Caco-2 (cell line): ENCODE data around the gene KLF7. TPM values are rescaled to one million over a fixed set of nuclear protein-coding genes. Genes with fewer than 3 reads are reported as not detected.

Experiments used
- BruUV-seq: library from RNA; stranded (reverse); fragments of 400-500 nt; replicated peaks from 2 replicates; lab custom pipeline; 2021; lab: Mats Ljungman, UMichigan
- CTCF ChIA-PET: fragments of 300-600 bp; sonication (Branson Sonifier 250); formaldehyde crosslinking; loops from one replicate; lab custom pipeline; 2022; ENCODE audit warnings: antibody characterized with exemption; lab: Charles Lee
- POLR2A ChIA-PET: fragments of 300-600 bp; sonication (Branson Sonifier 250); formaldehyde crosslinking; loops from one replicate; lab custom pipeline; 2022; ENCODE audit warnings: antibody characterized with exemption; lab: Charles Lee
- DNase-seq, 2 experiments: peaks; one replicate each; pipeline versions ENCODE4 v3.0.0 to v3.0.0-alpha.2; 2020 to 2022
- H3K27me3 ChIP-seq: replicated peaks from 2 replicates; pipeline ENCODE4 v1.6.0; 2011; ENCODE audit warnings: low read length; ENCODE audit not compliant: control insufficient read depth, insufficient read depth
- H3K36me3 ChIP-seq: 2 replicates; pipeline ENCODE4 v1.5.1; 2011; ENCODE audit warnings: low read length; ENCODE audit not compliant: control insufficient read depth, insufficient read depth
- H3K4me1 ChIP-seq: fragments of 250-450 bp; sonication (Bioruptor Pico); 2 replicates; pipeline ENCODE4 v1.5.1; 2020; ENCODE audit warnings: mild to moderate bottlenecking
- H3K4me3 ChIP-seq: 2 replicates; pipeline ENCODE4 v1.5.1; 2011; ENCODE audit warnings: low read depth, mild to moderate bottlenecking, control low read depth, low read length
- H3K9me3 ChIP-seq: fragments of 250-450 bp; sonication (Bioruptor Pico); 2 replicates; pipeline ENCODE4 v1.5.1; 2020; ENCODE audit warnings: mild to moderate bottlenecking, moderate library complexity
- H3K27ac Mint-ChIP-seq: one replicate; pipeline ENCODE4 v1.8.0; 2022; ENCODE audit warnings: mixed read lengths; ENCODE audit not compliant: unreplicated experiment
- H3K27me3 Mint-ChIP-seq: one replicate; pipeline ENCODE4 v1.8.0; 2022; ENCODE audit warnings: mixed read lengths; ENCODE audit not compliant: insufficient read depth, unreplicated experiment
- H3K36me3 Mint-ChIP-seq: one replicate; pipeline ENCODE4 v1.8.0; 2022; ENCODE audit warnings: mild to moderate bottlenecking, mixed read lengths; ENCODE audit not compliant: insufficient read depth, unreplicated experiment
- H3K4me1 Mint-ChIP-seq: one replicate; pipeline ENCODE4 v1.8.0; 2022; ENCODE audit warnings: low read depth, mixed read lengths; ENCODE audit not compliant: unreplicated experiment
- H3K4me3 Mint-ChIP-seq: one replicate; pipeline ENCODE4 v1.8.0; 2022; ENCODE audit warnings: mild to moderate bottlenecking, moderate library complexity, mixed read lengths; ENCODE audit not compliant: unreplicated experiment
- H3K9me3 Mint-ChIP-seq: one replicate; pipeline ENCODE4 v1.8.0; 2022; ENCODE audit warnings: mixed read lengths; ENCODE audit not compliant: unreplicated experiment
- CTCF ChIP-seq, 2 experiments: fragments of 200-600 bp in 1 of 2; IDR thresholded peaks; 1 replicate in 1 of 2; 2 replicates in 1 of 2; pipeline versions ENCODE4 v1.5.1 to v1.8.0; 2011 to 2022; ENCODE audit warnings: antibody characterized with exemption in 1 of 2, control low read depth in 1 of 2, inconsistent platforms in 1 of 2, low read depth in 1 of 2, low read length in 1 of 2, mild to moderate bottlenecking in 1 of 2, moderate library complexity in 1 of 2; ENCODE audit not compliant: insufficient read depth in 1 of 2, severe bottlenecking in 1 of 2, unreplicated experiment in 1 of 2
- intact Hi-C: fragments of 100-400 bp; cut with micrococcal nuclease; formaldehyde crosslinking; loops from one replicate; pipeline ENCODE4 v1.10.0; 2022; ENCODE audit not compliant: unreplicated experiment
- total RNA-seq: library from RNA; stranded (reverse); gene quantifications from 2 replicates; pipeline ENCODE4 v1.2.3, GENCODE V29; 2022

KLF7 gene
- total RNA-seq, 1 experiment from 2014 or later = 0.36 TPM

DNA sequence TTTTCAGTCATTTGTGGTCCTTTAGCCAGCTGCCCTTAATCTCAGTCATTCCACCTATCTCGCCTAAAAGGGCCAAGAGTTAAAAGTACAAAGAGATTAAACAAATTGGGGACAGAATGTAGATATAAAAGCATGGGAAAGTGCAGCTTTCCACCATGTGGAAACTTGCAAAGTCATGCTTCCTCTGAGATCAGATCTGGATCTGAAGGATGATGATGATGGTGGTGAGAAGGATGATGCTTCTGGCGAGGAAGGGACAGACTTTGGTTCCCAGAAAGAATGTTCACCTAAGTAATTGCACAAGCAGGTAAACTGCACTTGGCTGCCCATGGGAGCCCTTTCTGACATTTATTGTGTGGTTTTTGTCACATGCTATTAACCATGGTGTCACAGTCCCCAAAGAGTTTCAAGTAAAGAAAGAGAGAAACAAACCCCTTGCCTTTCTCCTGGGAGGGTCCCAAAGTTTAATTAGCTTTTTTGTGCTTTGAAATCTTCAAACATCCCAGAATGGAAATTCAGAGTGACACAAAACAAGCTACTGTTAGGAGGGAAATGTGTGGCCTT is 34.7 kb downstream of the KLF7 start:
- ChIA-PET CTCF (no interaction called here), POLR2A (no interaction called here)
- Histone ChIP-seq H3K9me3 (no peaks in the 10 kb centered on the region), H3K4me1 (no peaks in the 10 kb centered on the region; the same call in 1 of the 2 replicates), H3K27me3 (no peaks in the 10 kb centered on the region), H3K4me3 (no peak overlapping the region), H3K36me3 (no peaks in the 10 kb centered on the region)
- H3K4me1 Mint-ChIP-seq = peaks cover 11% of the 10 kb centered on the region
- intact Hi-C loops = no loop called here
- peaks cover 3% of the 10 kb centered on the region for H3K27me3 Mint-ChIP-seq
- H3K36me3 Mint-ChIP-seq = no peaks in the 10 kb centered on the region
- no peak overlapping the region for H3K27ac Mint-ChIP-seq
- TF ChIP-seq CTCF (IDR thresholded peaks at IDR 0.05; ENCODE audit: insufficient read depth in 1 of 2, low read depth in 1 of 2, low read length in 1 of 2, severe bottlenecking in 1 of 2, unreplicated experiment in 1 of 2) = no peak
- H3K4me3 Mint-ChIP-seq = no peak overlapping the region
- no TSS peak for BruUV-seq
- DNase-seq = no peak
- no peaks in the 10 kb centered on the region for H3K9me3 Mint-ChIP-seq

- CTCF ChIA-PET = no interaction called here
- Histone ChIP-seq H3K9me3 (no peaks in the 10 kb centered on the region), H3K27me3 (no peaks in the 10 kb centered on the region), H3K4me3 (no peak overlapping the region), H3K4me1 (no peaks in the 10 kb centered on the region; the same call in 1 of the 2 replicates), H3K36me3 (no peaks in the 10 kb centered on the region)
- POLR2A ChIA-PET = no interaction called here
- Mint-ChIP-seq H3K27me3 (peaks cover 3% of the 10 kb centered on the region), H3K9me3 (no peaks in the 10 kb centered on the region), H3K27ac (no peak overlapping the region), H3K36me3 (no peaks in the 10 kb centered on the region), H3K4me1 (peaks cover 11% of the 10 kb centered on the region), H3K4me3 (no peak overlapping the region)
- BruUV-seq = no TSS peak
- no peak for TF ChIP-seq CTCF (IDR thresholded peaks at IDR 0.05; ENCODE audit: insufficient read depth in 1 of 2, low read depth in 1 of 2, low read length in 1 of 2, severe bottlenecking in 1 of 2, unreplicated experiment in 1 of 2)
- intact Hi-C loops = no loop called here
- DNase-seq = no peak
Measured at GRCh38 chr2:207129821-207130220, 35.9 kb downstream of the KLF7 start.

DNA sequence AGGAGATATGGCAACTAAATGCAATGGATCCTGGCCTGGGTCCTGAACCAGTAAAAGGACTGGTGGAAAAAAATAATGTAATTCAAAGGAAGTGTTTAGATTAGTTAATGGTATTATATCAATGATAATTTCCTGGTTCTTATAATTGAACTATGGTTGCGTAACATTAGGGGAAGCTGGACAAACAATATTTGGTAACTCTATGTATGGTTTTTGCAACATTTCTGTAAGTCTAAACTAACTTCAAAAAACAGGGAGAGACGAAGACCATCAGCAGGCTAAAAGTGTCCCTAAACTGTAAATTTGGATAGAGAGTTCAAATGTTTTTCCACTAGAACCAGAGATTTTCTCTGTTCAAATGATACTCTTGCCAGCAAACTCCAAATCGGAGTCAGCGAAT is 36.9 kb downstream of the KLF7 start:
- H3K36me3 ChIP-seq = no peaks in the 10 kb centered on the region
- no peaks in the 10 kb centered on the region for H3K9me3 ChIP-seq
- no peaks in the 10 kb centered on the region for H3K27me3 ChIP-seq
- no peak for DNase-seq
- ChIA-PET POLR2A (no interaction called here), CTCF (no interaction called here)
- H3K4me3 ChIP-seq = no peak overlapping the region
- Mint-ChIP-seq H3K4me3 (no peak overlapping the region), H3K36me3 (no peaks in the 10 kb centered on the region), H3K9me3 (no peaks in the 10 kb centered on the region), H3K4me1 (peaks cover 5% of the 10 kb centered on the region), H3K27ac (no peak overlapping the region), H3K27me3 (peaks cover 3% of the 10 kb centered on the region)
- TF ChIP-seq CTCF (IDR thresholded peaks at IDR 0.05; ENCODE audit: insufficient read depth in 1 of 2, low read depth in 1 of 2, low read length in 1 of 2, severe bottlenecking in 1 of 2, unreplicated experiment in 1 of 2) = no peak
- no peaks in the 10 kb centered on the region; the same call in 1 of the 2 replicates for H3K4me1 ChIP-seq
- intact Hi-C loops = no loop called here
- BruUV-seq = no TSS peak
